ENCODE measurements around the gene OPHN1. TPM values are rescaled to one million over a fixed set of nuclear protein-coding genes. Genes with fewer than 3 reads are reported as not detected.
A peak's percentile ranks its signal among the peaks of the same experiment; 100 is the strongest.

OPHN1 gene
- total RNA-seq, 1 donor from 2014 or later = 3.7 TPM

GRCh38 chrX:68199062-68199848 is 234.0 kb downstream of the OPHN1 start:
- Histone ChIP-seq H3K27ac (ENCODE audit: low read depth, low read length) (no peak overlapping the region), H3K4me3 (ENCODE audit: insufficient read depth, low read depth, low read length) (no peak overlapping the region), H4K20me1 (ENCODE audit: insufficient read depth, low read length) (no peaks in the 10 kb centered on the region), H3K4me2 (ENCODE audit: low read length) (no peak overlapping the region), H3K4me1 (ENCODE audit: insufficient read depth, low read length) (no peaks in the 10 kb centered on the region), H3K9me3 (ENCODE audit: insufficient read depth, low read depth, low read length) (no peaks in the 10 kb centered on the region), H3K79me2 (ENCODE audit: insufficient read depth, low read length) (no peaks in the 10 kb centered on the region), H3K9ac (ENCODE audit: low read length) (no peak overlapping the region), H2AFZ (ENCODE audit: low read depth, low read length) (no peak overlapping the region), H3K36me3 (ENCODE audit: insufficient read depth, low read length) (no peaks in the 10 kb centered on the region), H3K27me3 (ENCODE audit: insufficient read depth, low read length) (no peaks in the 10 kb centered on the region)
- Mint-ChIP-seq H3K27me3 (ENCODE audit: low read depth, unreplicated experiment) (no peaks in the 10 kb centered on the region), H3K4me1 (ENCODE audit: low read depth, unreplicated experiment) (no peaks in the 10 kb centered on the region), H3K36me3 (ENCODE audit: low read depth, unreplicated experiment) (no peaks in the 10 kb centered on the region), H3K4me3 (ENCODE audit: unreplicated experiment) (no peak overlapping the region), H3K27ac (ENCODE audit: unreplicated experiment) (no peak overlapping the region), H3K9me3 (ENCODE audit: unreplicated experiment) (no peaks in the 10 kb centered on the region)
- TF ChIP-seq, protein P1, sequence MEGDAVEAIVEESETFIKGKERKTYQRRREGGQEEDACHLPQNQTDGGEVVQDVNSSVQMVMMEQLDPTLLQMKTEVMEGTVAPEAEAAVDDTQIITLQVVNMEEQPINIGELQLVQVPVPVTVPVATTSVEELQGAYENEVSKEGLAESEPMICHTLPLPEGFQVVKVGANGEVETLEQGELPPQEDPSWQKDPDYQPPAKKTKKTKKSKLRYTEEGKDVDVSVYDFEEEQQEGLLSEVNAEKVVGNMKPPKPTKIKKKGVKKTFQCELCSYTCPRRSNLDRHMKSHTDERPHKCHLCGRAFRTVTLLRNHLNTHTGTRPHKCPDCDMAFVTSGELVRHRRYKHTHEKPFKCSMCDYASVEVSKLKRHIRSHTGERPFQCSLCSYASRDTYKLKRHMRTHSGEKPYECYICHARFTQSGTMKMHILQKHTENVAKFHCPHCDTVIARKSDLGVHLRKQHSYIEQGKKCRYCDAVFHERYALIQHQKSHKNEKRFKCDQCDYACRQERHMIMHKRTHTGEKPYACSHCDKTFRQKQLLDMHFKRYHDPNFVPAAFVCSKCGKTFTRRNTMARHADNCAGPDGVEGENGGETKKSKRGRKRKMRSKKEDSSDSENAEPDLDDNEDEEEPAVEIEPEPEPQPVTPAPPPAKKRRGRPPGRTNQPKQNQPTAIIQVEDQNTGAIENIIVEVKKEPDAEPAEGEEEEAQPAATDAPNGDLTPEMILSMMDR (IDR thresholded peaks at IDR 0.05; ENCODE audit: insufficient read depth, low read depth, low read length) = no peak
- TF ChIP-seq EZH2 (IDR thresholded peaks at IDR 0.05; ENCODE audit: insufficient read depth, low read length) = no peak
- no peak for DNase-seq (ENCODE audit: low read depth)
- no peak for FAIRE-seq

DNA sequence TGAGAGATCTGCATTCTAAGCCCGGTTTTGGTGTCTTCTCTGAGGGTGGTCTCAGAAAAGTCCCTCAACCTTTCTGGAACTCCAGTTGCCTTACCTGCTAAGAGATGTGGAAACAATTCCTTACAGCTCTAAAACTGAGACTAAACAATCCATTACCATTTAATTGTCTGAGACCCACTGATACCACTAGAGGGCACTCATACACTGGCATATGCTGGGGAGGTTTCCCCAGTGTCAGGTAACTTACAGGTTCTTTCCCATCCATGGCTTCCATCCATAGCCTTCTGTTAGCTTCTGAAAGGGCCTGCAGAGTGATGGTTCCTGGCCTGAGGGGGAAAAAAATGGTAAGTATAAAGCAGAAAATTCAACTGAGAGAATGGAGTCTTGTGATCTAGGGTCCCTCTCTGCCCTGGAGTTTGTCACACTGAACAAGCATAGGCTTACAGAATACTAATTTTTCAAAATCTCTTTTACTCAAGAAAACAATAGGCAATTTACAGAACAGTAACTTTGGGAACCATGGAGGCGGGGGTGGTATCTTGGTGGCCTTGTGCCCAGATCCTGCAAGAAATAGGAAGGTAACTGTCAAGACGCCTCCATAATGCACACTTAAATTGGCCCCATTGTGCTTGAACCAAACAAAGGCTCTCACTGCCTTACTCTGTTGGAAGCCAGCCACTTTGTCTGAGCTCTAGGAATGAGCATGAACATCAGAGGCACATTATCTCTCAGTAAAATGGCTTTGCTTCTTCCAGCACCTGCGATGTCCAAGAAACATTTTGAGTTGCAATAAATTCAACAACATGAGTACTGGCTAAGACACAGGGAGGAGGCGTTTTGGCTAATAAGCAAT is 236.1 kb downstream of the OPHN1 start:
- no peaks in the 10 kb centered on the region for H3K4me1 ChIP-seq (ENCODE audit: insufficient read depth, low read length)
- DNase-seq (ENCODE audit: low read depth) = peak; percentile 20
- no peak overlapping the region for H3K4me3 Mint-ChIP-seq (ENCODE audit: unreplicated experiment)
- H3K79me2 ChIP-seq (ENCODE audit: insufficient read depth, low read length) = no peaks in the 10 kb centered on the region
- H3K27ac Mint-ChIP-seq (ENCODE audit: unreplicated experiment) = no peak overlapping the region
- H2AFZ ChIP-seq (ENCODE audit: low read depth, low read length) = no peak overlapping the region
- H3K4me2 ChIP-seq (ENCODE audit: low read length) = no peak overlapping the region
- H3K36me3 Mint-ChIP-seq (ENCODE audit: low read depth, unreplicated experiment) = no peaks in the 10 kb centered on the region
- no peak overlapping the region for H3K4me3 ChIP-seq (ENCODE audit: insufficient read depth, low read depth, low read length)
- no peaks in the 10 kb centered on the region for H3K27me3 Mint-ChIP-seq (ENCODE audit: low read depth, unreplicated experiment)
- H3K4me1 Mint-ChIP-seq (ENCODE audit: low read depth, unreplicated experiment) = peaks cover 4% of the 10 kb centered on the region
- H4K20me1 ChIP-seq (ENCODE audit: insufficient read depth, low read length) = no peaks in the 10 kb centered on the region
- H3K9me3 ChIP-seq (ENCODE audit: insufficient read depth, low read depth, low read length) = no peaks in the 10 kb centered on the region
- TF ChIP-seq, protein P1 (IDR thresholded peaks at IDR 0.05; ENCODE audit: insufficient read depth, low read depth, low read length) = peak; percentile 62
- no peak for TF ChIP-seq EZH2 (IDR thresholded peaks at IDR 0.05; ENCODE audit: insufficient read depth, low read length)
- no peaks in the 10 kb centered on the region for H3K27me3 ChIP-seq (ENCODE audit: insufficient read depth, low read length)
- no peaks in the 10 kb centered on the region for H3K36me3 ChIP-seq (ENCODE audit: insufficient read depth, low read length)
- H3K27ac ChIP-seq (ENCODE audit: low read depth, low read length) = no peak overlapping the region
- no peaks in the 10 kb centered on the region for H3K9me3 Mint-ChIP-seq (ENCODE audit: unreplicated experiment)
- FAIRE-seq = peak; percentile 97
- H3K9ac ChIP-seq (ENCODE audit: low read length) = no peak overlapping the region
